Endothelial cell of umbilical vein (primary cell): Measurements from ENCODE around the gene CMTR1.

Experiments
- EZH2 ChIP-seq: IDR thresholded peaks from 2 replicates; pipeline ENCODE4 v1.6.1; 2012; ENCODE audit warnings: borderline replicate concordance, low read depth, mild to moderate bottlenecking, moderate library complexity, low read length, inconsistent platforms; ENCODE audit not compliant: severe bottlenecking
- FOS ChIP-seq: IDR thresholded peaks from 2 replicates; pipeline ENCODE4 v1.6.1; 2011; ENCODE audit warnings: mild to moderate bottlenecking, low read length, moderate library complexity, borderline replicate concordance; ENCODE audit not compliant: insufficient read depth
- POLR2A ChIP-seq: IDR thresholded peaks from 2 replicates; pipeline ENCODE4 v1.6.1; 2012; ENCODE audit warnings: low read depth, mild to moderate bottlenecking, control low read depth, low read length
- TF ChIP-seq, protein P1 (sequence below), 2 donors: IDR thresholded peaks; 1 replicate in 1 of 2; 2 replicates in 1 of 2; pipeline ENCODE4 v1.5.1; 2011; ENCODE audit warnings: low read length in 2 of 2, mild to moderate bottlenecking in 2 of 2, moderate library complexity in 2 of 2, control low read depth in 1 of 2, inconsistent platforms in 1 of 2, low read depth in 1 of 2; ENCODE audit not compliant: insufficient read depth in 1 of 2; ENCODE audit errors: extremely low read depth in 1 of 2
- TF ChIP-seq, protein P2 (sequence below): IDR thresholded peaks from 2 replicates; pipeline ENCODE4 v1.6.1; 2011; ENCODE audit not compliant: insufficient read depth, insufficient read length

DNA sequence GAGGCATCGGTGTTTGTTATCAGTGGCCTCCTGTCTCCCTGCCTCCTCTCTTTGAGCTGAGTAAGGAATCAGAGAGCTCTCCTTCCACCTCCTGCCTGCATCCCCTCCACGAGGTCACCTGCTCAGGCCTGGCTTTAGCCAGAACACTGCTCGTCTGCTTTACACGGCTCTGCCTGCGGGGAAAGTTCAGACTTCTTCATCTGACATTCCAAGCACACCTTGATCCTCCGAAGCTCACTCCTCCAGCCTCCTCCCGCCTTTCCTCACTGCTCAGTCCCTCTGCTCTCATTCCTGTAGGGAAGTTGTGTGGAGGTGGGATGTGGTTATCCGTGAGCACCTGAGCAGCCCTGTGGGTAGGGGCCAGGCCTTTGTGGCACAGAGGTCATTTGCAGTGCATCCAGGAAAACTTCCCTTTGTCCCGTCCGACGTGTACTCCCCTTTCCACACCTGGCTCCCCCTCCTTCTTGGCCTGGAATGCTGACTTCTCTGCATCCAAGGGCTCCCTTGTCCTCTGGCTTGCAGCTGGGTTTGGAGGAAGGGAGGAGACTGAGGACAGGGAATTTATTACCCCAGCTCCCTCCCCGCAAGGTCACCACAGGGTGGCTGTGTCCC lies 79.5 kb downstream of the CMTR1 start:
- TF ChIP-seq, protein P1, sequence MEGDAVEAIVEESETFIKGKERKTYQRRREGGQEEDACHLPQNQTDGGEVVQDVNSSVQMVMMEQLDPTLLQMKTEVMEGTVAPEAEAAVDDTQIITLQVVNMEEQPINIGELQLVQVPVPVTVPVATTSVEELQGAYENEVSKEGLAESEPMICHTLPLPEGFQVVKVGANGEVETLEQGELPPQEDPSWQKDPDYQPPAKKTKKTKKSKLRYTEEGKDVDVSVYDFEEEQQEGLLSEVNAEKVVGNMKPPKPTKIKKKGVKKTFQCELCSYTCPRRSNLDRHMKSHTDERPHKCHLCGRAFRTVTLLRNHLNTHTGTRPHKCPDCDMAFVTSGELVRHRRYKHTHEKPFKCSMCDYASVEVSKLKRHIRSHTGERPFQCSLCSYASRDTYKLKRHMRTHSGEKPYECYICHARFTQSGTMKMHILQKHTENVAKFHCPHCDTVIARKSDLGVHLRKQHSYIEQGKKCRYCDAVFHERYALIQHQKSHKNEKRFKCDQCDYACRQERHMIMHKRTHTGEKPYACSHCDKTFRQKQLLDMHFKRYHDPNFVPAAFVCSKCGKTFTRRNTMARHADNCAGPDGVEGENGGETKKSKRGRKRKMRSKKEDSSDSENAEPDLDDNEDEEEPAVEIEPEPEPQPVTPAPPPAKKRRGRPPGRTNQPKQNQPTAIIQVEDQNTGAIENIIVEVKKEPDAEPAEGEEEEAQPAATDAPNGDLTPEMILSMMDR (IDR thresholded peaks at IDR 0.05; ENCODE audit: extremely low read depth in 1 of 2, insufficient read depth in 1 of 2, low read depth in 1 of 2, low read length in 2 of 2), result no peak
- TF ChIP-seq EZH2 (peak; percentile 57), POLR2A (no peak), FOS (no peak)
- TF ChIP-seq, protein P2, sequence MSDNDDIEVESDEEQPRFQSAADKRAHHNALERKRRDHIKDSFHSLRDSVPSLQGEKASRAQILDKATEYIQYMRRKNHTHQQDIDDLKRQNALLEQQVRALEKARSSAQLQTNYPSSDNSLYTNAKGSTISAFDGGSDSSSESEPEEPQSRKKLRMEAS, result no peak
